HEK293 (cell line): Measurements from ENCODE around the gene CPXM1.
A peak's percentile ranks its signal among the peaks of the same experiment; 100 is the strongest.

Experiments used
- CTCF ChIP-seq: fragments of 450-650 bp; formaldehyde crosslinking; IDR thresholded peaks from 2 replicates; pipeline ENCODE4 v1.5.1; 2016; ENCODE audit warnings: missing biosample characterization, missing genetic modification characterization
- ELK4 ChIP-seq: IDR thresholded peaks from 2 replicates; pipeline ENCODE4 v1.6.1; 2011; ENCODE audit warnings: mild to moderate bottlenecking, low read depth, low read length, borderline replicate concordance
- GLIS2 ChIP-seq: fragments of 450-650 bp; formaldehyde crosslinking; IDR thresholded peaks from 2 replicates; pipeline ENCODE4 v1.5.1; 2016; ENCODE audit warnings: missing biosample characterization, missing genetic modification characterization
- KLF1 ChIP-seq: fragments of 450-650 bp; formaldehyde crosslinking; IDR thresholded peaks from 2 replicates; pipeline ENCODE4 v1.5.1; 2016; ENCODE audit warnings: missing biosample characterization, missing genetic modification characterization
- KLF7 ChIP-seq: fragments of 450-650 bp; formaldehyde crosslinking; IDR thresholded peaks from 2 replicates; pipeline ENCODE4 v1.5.1; 2016; ENCODE audit warnings: missing biosample characterization, missing genetic modification characterization, borderline replicate concordance
- KLF8 ChIP-seq: fragments of 450-650 bp; formaldehyde crosslinking; IDR thresholded peaks from 2 replicates; pipeline ENCODE4 v1.5.1; 2016; ENCODE audit warnings: missing biosample characterization, missing genetic modification characterization
- WT1 ChIP-seq: fragments of 450-650 bp; formaldehyde crosslinking; IDR thresholded peaks from 2 replicates; pipeline ENCODE4 v1.5.1; 2016; ENCODE audit warnings: missing biosample characterization, missing genetic modification characterization
- ZBTB10 ChIP-seq: fragments of 450-650 bp; formaldehyde crosslinking; IDR thresholded peaks from 2 replicates; pipeline ENCODE4 v1.5.1; 2016; ENCODE audit warnings: missing biosample characterization, missing genetic modification characterization
- ZBTB11 ChIP-seq: fragments of 450-650 bp; formaldehyde crosslinking; conservative IDR thresholded peaks from 2 replicates; pipeline ENCODE4 v1.5.1; 2016; ENCODE audit warnings: low read depth, missing biosample characterization, missing genetic modification characterization
- ZBTB17 ChIP-seq: fragments of 450-650 bp; formaldehyde crosslinking; IDR thresholded peaks from 2 replicates; pipeline ENCODE4 v1.5.1; 2016; ENCODE audit warnings: missing biosample characterization, missing genetic modification characterization
- ZNF140 ChIP-seq: fragments of 450-650 bp; formaldehyde crosslinking; IDR thresholded peaks from 2 replicates; pipeline ENCODE4 v1.5.1; 2016; ENCODE audit warnings: missing biosample characterization, missing genetic modification characterization
- ZNF146 ChIP-seq: fragments of 450-650 bp; formaldehyde crosslinking; IDR thresholded peaks from 2 replicates; pipeline ENCODE4 v1.5.1; 2016; ENCODE audit warnings: missing biosample characterization, missing genetic modification characterization
- ZNF174 ChIP-seq: fragments of 450-650 bp; formaldehyde crosslinking; IDR thresholded peaks from 2 replicates; pipeline ENCODE4 v1.5.0; 2017; ENCODE audit warnings: missing biosample characterization, mild to moderate bottlenecking, missing genetic modification characterization
- ZNF18 ChIP-seq: fragments of 450-650 bp; formaldehyde crosslinking; IDR thresholded peaks from 2 replicates; pipeline ENCODE4 v1.5.1; 2016; ENCODE audit warnings: missing biosample characterization, missing genetic modification characterization
- ZNF280C ChIP-seq: fragments of 450-650 bp; formaldehyde crosslinking; IDR thresholded peaks from 2 replicates; pipeline ENCODE4 v1.5.1; 2016; ENCODE audit warnings: missing biosample characterization, missing genetic modification characterization
- ZNF311 ChIP-seq: fragments of 450-650 bp; formaldehyde crosslinking; IDR thresholded peaks from 2 replicates; pipeline ENCODE4 v1.5.1; 2017; ENCODE audit warnings: missing biosample characterization, missing genetic modification characterization, borderline replicate concordance
- ZNF423 ChIP-seq: fragments of 450-650 bp; formaldehyde crosslinking; IDR thresholded peaks from 2 replicates; pipeline ENCODE4 v1.5.1; 2016; ENCODE audit warnings: missing biosample characterization, missing genetic modification characterization
- ZNF488 ChIP-seq: fragments of 450-650 bp; formaldehyde crosslinking; IDR thresholded peaks from 2 replicates; pipeline ENCODE4 v1.5.1; 2016; ENCODE audit warnings: missing biosample characterization, missing genetic modification characterization
- ZNF501 ChIP-seq: fragments of 450-650 bp; formaldehyde crosslinking; IDR thresholded peaks from 2 replicates; pipeline ENCODE4 v1.5.1; 2016; ENCODE audit warnings: missing biosample characterization, missing genetic modification characterization
- ZNF558 ChIP-seq: fragments of 450-650 bp; formaldehyde crosslinking; IDR thresholded peaks from 2 replicates; pipeline ENCODE4 v1.5.1; 2016; ENCODE audit warnings: missing biosample characterization, missing genetic modification characterization
- ZNF600 ChIP-seq: fragments of 450-650 bp; formaldehyde crosslinking; IDR thresholded peaks from 2 replicates; pipeline ENCODE4 v1.5.1; 2016; ENCODE audit warnings: missing biosample characterization, missing genetic modification characterization
- ZNF610 ChIP-seq: fragments of 450-650 bp; formaldehyde crosslinking; IDR thresholded peaks from 2 replicates; pipeline ENCODE4 v1.5.1; 2016; ENCODE audit warnings: missing biosample characterization, missing genetic modification characterization, borderline replicate concordance
- ZNF76 ChIP-seq: fragments of 450-650 bp; formaldehyde crosslinking; IDR thresholded peaks from 2 replicates; pipeline ENCODE4; 2016; ENCODE audit warnings: low read depth, missing biosample characterization, missing genetic modification characterization, borderline replicate concordance
- ZNF768 ChIP-seq: fragments of 450-650 bp; formaldehyde crosslinking; IDR thresholded peaks from 2 replicates; pipeline ENCODE4 v1.5.1; 2018; ENCODE audit warnings: missing biosample characterization, mild to moderate bottlenecking, missing genetic modification characterization
- ZXDB ChIP-seq: fragments of 450-650 bp; formaldehyde crosslinking; IDR thresholded peaks from 2 replicates; pipeline ENCODE4 v1.5.1; 2016; ENCODE audit warnings: missing biosample characterization, missing genetic modification characterization

Gene CPXM1

GRCh38 chr20:2820084-2820895, 19.9 kb upstream of the CPXM1 start (continued):
- TF ChIP-seq KLF8 (tag by site-specific recombination) = no peak
- TF ChIP-seq ZNF280C (tag by site-specific recombination) = no peak
- no peak; the same call in 1 of the 2 replicates for TF ChIP-seq KLF7 (tag by site-specific recombination)
- no peak for TF ChIP-seq ZNF768 (tag by site-specific recombination)
- peak; percentile 40; the same call in 1 of the 2 replicates for TF ChIP-seq ZBTB17
- TF ChIP-seq ZNF488 = no peak
- TF ChIP-seq ZNF174 (tag by site-specific recombination) = no peak
- peak; percentile 50; the same call in 1 of the 2 replicates for TF ChIP-seq GLIS2
- peak; percentile 65 for TF ChIP-seq WT1 (tag by site-specific recombination)
- no peak for TF ChIP-seq ZNF146
- TF ChIP-seq ZNF423 = no peak
- TF ChIP-seq ZNF18 = 0 out of 2 replicates have a peak, but pooled peaks have one; percentile 53
- no peak for TF ChIP-seq KLF1 (tag by site-specific recombination)
- TF ChIP-seq ELK4 = no peak
- peak; percentile 75 for TF ChIP-seq ZXDB
- no peak for TF ChIP-seq ZNF311 (tag by site-specific recombination)
- TF ChIP-seq ZBTB10 (tag by site-specific recombination) = no peak
- TF ChIP-seq ZBTB11 (tag by site-specific recombination) = 0 out of 2 replicates have a peak, but pooled peaks have one; percentile 6
- TF ChIP-seq ZNF600 (tag by site-specific recombination) = no peak
- TF ChIP-seq ZNF76 (tag by site-specific recombination) = no peak
- TF ChIP-seq ZNF558 (tag by site-specific recombination) = 0 out of 2 replicates have a peak, but pooled peaks have one; percentile 22
- no peak for TF ChIP-seq CTCF (tag by site-specific recombination)
- TF ChIP-seq ZNF610 (tag by site-specific recombination) = peak; percentile 21; the same call in 1 of the 2 replicates
- TF ChIP-seq ZNF501 = no peak
- TF ChIP-seq ZNF140 (tag by site-specific recombination) = no peak
